HEK293 (cell line): Measurements from ENCODE around the gene POT1.

Experiments
- CTCF ChIP-seq: fragments of 450-650 bp; formaldehyde crosslinking; IDR thresholded peaks from 2 replicates; pipeline ENCODE4 v1.5.1; 2016; ENCODE audit warnings: missing biosample characterization, missing genetic modification characterization
- ZNF121 ChIP-seq: fragments of 450-650 bp; formaldehyde crosslinking; IDR thresholded peaks from 2 replicates; pipeline ENCODE4 v1.5.1; 2016; ENCODE audit warnings: missing biosample characterization, missing genetic modification characterization

DNA sequence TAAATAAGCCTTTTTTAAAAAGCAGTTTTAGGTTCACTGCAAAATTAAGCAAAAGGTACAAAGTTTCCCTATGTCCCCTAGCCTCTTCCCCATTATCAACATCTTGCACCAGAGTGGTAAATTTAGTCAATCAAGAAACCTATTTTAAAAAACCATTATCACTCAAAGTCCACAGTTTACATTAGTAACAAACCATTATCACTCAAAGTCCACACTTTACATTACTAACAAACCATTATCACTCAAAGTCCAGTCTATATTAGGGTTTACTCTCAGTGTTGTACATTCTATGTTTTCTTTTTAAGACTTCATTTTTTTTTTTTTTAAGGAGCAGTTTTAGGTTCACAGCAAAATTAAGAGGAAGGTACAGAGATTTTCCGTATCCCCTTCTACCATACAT is 89.9 kb downstream of the POT1 start:
- TF ChIP-seq ZNF121 (tag by site-specific recombination) (no peak), CTCF (tag by site-specific recombination) (no peak)
